Adrenal gland (tissue), 12 donors: ENCODE data around the gene SYNPO. TPM values are rescaled to one million over a fixed set of nuclear protein-coding genes. Genes with fewer than 3 reads are reported as not detected.

Source experiments
- DNase-seq, 7 donors: peaks; one replicate each; pipeline ENCODE4 v3.0.0-alpha.2; 2019 to 2020
- H3K27ac ChIP-seq, 5 donors: fragments of 200-600 bp; sonication (generic) in 4 of 5; 1 replicate in 3 of 5; 2 replicates in 2 of 5; pipeline versions ENCODE4 v1.5.1 to v1.8.0; 2016 to 2020; ENCODE audit warnings: mild to moderate bottlenecking in 1 of 5
- H3K27me3 ChIP-seq: fragments of 200-600 bp; 2 replicates; pipeline ENCODE4 v1.8.0; 2021
- H3K36me3 ChIP-seq, 2 donors: fragments of 200-600 bp; replicated peaks in 1 of 2; 1 replicate in 1 of 2; 2 replicates in 1 of 2; pipeline versions ENCODE4 v1.5.1 to v1.8.0; 2018 to 2022
- H3K4me1 ChIP-seq, 2 donors: fragments of 200-600 bp; replicated peaks in 1 of 2; 1 replicate in 1 of 2; 2 replicates in 1 of 2; pipeline versions ENCODE4 v1.5.1 to v1.8.0; 2018 to 2021
- H3K4me3 ChIP-seq, 4 donors: fragments of 200-600 bp; sonication (generic) in 3 of 4; one replicate each; pipeline ENCODE4 v1.5.1; 2016 to 2018
- H3K9me3 ChIP-seq, 3 donors: fragments of 200-600 bp; sonication (generic) in 1 of 3; replicated peaks in 1 of 3; 1 replicate in 2 of 3; 2 replicates in 1 of 3; pipeline versions ENCODE4 v1.5.1 to v1.8.0; 2016 to 2021
- CTCF ChIP-seq, 6 experiments: fragments of 450-650 bp in 4 of 6; fragments of 200-600 bp in 2 of 6; sonication (generic) in 1 of 6; IDR thresholded peaks; 1 replicate in 5 of 6; 2 replicates in 1 of 6; pipeline versions ENCODE4 v1.5.1 to v1.8.0; 2016 to 2021; ENCODE audit warnings: antibody characterized with exemption in 6 of 6, mild to moderate bottlenecking in 2 of 6, moderate library complexity in 1 of 6
- POLR2A ChIP-seq, 2 donors: fragments of 450-650 bp; IDR thresholded peaks; one replicate each; pipeline ENCODE4 v1.6.1; 2017; ENCODE audit warnings: antibody characterized with exemption in 2 of 2, mild to moderate bottlenecking in 2 of 2, moderate library complexity in 1 of 2
- WGBS, 4 donors: extraction: QIAGEN DNeasy Blood & Tissue Kit in 2 of 4; methylation state at CpG; one replicate each; pipeline versions ENCODE4 v1.1.5 to v1.1.7; 2013 to 2017; 5-methylcytosine and 5-hydroxymethylcytosine counted together
- intact Hi-C, 2 donors: fragments of 100-400 bp; cut with DNase I; formaldehyde crosslinking; loops; one replicate each; pipeline versions ENCODE4 v1.14.1 to v1.15.0; 2022 to 2023
- polyA plus RNA-seq, 3 donors: library from polyadenylated mRNA; stranded (reverse); fragments of 200-250 nt in 2 of 3; fragments of 350-450 nt in 1 of 3; fragmentation: Illumina TruSeq in 1 of 3; extraction: RNeasy Lipid Tissue Mini Kit (QIAGEN cat#74804) in 1 of 3; gene quantifications; one replicate each; pipeline ENCODE4 v1.2.3, GENCODE V29; 2013 to 2014
- total RNA-seq, 9 donors: library from RNA; depleted of rRNA in 4 of 9; stranded (reverse); fragments of >200 nt in 4 of 9; fragments of 120-200 nt in 1 of 9; fragmentation: NEBNext Ultra II Directional in 1 of 9; extraction: Animal tissue kit (Norgen Biotek cat#: 25700) in 1 of 9; gene quantifications; one replicate each; pipeline versions ENCODE4 v1.1.0 to v1.2.4, GENCODE V29; 2013 to 2023
- donor health status: healthy with polysubstance abuse.
- donor health status: Bipolar disorder and iron deficiency.
- donor health status: DM: yes; HTN: yes; CAD: no.
- donor health status: DM: no; HTN: no; CAD: no.
- donor health status: DM: no; HTN: no; CAD: no.
- donor health status: DM: yes; HTN: yes; CAD: no.

Gene SYNPO
- total and polyA plus RNA-seq, 12 donors, result 10.0 to 293 (median 104) TPM

GRCh38 chr5:150647275-150648251, 7.1 kb downstream of the SYNPO start:
- Histone ChIP-seq H3K9me3 (no peaks in the 10 kb centered on the region), H3K27ac (peak overlapping the region; percentile 27 to 97 (median 85)), H3K4me1 (peaks cover 65 to 96% of the 10 kb centered on the region in 2 donors), H3K36me3 (peaks cover 0 to 48% of the 10 kb centered on the region in 2 donors), H3K27me3 (no peaks in the 10 kb centered on the region), H3K4me3 (no peak overlapping the region)
- intact Hi-C loops, result no loop called here
- WGBS, 4 donors, result 26 to 36% (median 30%) methylated on average over 10 to 25 of the region's 25 CpGs
- peak in 1 of 6 experiments; percentile 7 for TF ChIP-seq CTCF (IDR thresholded peaks at IDR 0.05)
- TF ChIP-seq POLR2A (IDR thresholded peaks at IDR 0.05), result peak in 1 of 2 donors; percentile 75
- peak; percentile 68 to 94 (median 92) for DNase-seq

- intact Hi-C loops, result no loop called here
- Histone ChIP-seq H3K27ac (peak overlapping the region; percentile 27 to 97 (median 85)), H3K4me3 (no peak overlapping the region), H3K9me3 (no peaks in the 10 kb centered on the region), H3K27me3 (no peaks in the 10 kb centered on the region), H3K36me3 (peaks cover 0 to 57% of the 10 kb centered on the region in 2 donors), H3K4me1 (peaks cover 56 to 96% of the 10 kb centered on the region in 2 donors)
- 81 to 85% (median 84%) methylated on average over 10 to 16 of the region's 16 CpGs for WGBS, 4 donors
- no peak for TF ChIP-seq POLR2A (IDR thresholded peaks at IDR 0.05)
- no peak for TF ChIP-seq CTCF (IDR thresholded peaks at IDR 0.05)
- peak in 1 of 7 donors; percentile 13 for DNase-seq
Observed at GRCh38 chr5:150648294-150649107, 8.0 kb downstream of the SYNPO start.

GRCh38 chr5:150649108-150650020, 8.9 kb downstream of the SYNPO start:
- Histone ChIP-seq H3K9me3 (no peaks in the 10 kb centered on the region), H3K4me1 (peaks cover 47 to 93% of the 10 kb centered on the region in 2 donors), H3K27ac (peak overlapping the region in 4 of 5 donors; percentile 17 to 89 (median 66)), H3K4me3 (no peak overlapping the region), H3K36me3 (peaks cover 0 to 57% of the 10 kb centered on the region in 2 donors), H3K27me3 (no peaks in the 10 kb centered on the region)
- no peak for TF ChIP-seq POLR2A (IDR thresholded peaks at IDR 0.05)
- TF ChIP-seq CTCF (IDR thresholded peaks at IDR 0.05), result no peak
- 73 to 86% (median 76%) methylated on average over 31 to 46 of the region's 46 CpGs for WGBS, 4 donors
- intact Hi-C loops, result no loop called here
- peak in 4 of 7 donors; percentile 46 to 71 (median 68) for DNase-seq
